A549 treated with DMSO at 1 μM for 4 hours (cell line): ENCODE measurements around the gene ZNF487. TPM values are rescaled to one million over a fixed set of nuclear protein-coding genes. Genes with fewer than 3 reads are reported as not detected.

Source experiments
- total RNA-seq: library from RNA; stranded (reverse); fragments of 200-300 nt; extraction: Qiagen RNA extraction; gene quantifications from 5 replicates; pipeline ENCODE4 v1.2.3, GENCODE V29; 2022; ENCODE audit warnings: low read depth

ZNF487 gene
- 5.6 to 7.2 TPM (median 7.0 TPM) in 5 replicates for total RNA-seq

DNA sequence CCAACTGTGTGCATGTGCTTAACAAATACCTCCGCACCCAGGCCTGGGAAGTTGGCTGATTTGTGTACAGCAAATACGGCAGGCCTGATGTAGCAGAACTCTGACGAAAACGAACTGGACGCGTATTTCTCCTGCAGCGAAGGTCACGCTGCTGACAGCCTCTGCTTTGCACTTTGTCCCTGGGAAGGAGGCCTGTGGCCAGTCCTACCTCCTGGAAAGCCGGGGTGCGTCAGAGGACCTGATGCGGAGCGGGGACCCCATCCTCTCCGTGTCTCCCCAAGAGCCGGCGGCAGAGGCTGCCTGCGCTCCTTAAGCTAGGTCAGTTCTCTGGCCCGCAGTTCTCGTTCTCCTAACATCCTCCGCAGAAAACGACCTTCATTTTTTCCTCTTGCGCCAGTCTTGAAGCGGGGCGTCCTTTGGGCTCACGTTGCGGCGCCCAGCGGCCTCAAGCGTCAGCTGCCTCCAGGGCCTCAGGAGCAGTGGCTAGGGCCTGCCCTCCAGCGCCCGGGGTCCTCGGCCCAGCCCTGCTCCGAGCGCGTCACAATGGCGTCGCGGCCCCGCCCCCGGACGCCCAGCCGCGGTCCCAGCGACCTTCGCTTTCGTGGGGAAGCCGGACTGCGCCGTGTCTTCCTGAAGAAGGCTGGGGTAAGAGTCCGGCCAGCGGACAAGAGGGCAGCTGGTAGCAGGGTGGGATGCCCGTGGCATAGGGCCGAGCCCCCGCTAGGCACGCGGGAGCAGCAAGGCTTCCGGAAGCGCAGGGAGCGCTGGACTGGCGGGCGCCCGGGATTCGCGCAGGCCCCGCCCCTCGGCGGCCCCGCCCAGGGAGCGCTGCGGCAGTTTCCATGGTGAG is at the start of gene ZNF487:
ZNF487 (plus strand) TSS at position 821 of the 850 bp plus-strand sequence. CDS start 38,703 bp downstream, outside the sequence.

DNA sequence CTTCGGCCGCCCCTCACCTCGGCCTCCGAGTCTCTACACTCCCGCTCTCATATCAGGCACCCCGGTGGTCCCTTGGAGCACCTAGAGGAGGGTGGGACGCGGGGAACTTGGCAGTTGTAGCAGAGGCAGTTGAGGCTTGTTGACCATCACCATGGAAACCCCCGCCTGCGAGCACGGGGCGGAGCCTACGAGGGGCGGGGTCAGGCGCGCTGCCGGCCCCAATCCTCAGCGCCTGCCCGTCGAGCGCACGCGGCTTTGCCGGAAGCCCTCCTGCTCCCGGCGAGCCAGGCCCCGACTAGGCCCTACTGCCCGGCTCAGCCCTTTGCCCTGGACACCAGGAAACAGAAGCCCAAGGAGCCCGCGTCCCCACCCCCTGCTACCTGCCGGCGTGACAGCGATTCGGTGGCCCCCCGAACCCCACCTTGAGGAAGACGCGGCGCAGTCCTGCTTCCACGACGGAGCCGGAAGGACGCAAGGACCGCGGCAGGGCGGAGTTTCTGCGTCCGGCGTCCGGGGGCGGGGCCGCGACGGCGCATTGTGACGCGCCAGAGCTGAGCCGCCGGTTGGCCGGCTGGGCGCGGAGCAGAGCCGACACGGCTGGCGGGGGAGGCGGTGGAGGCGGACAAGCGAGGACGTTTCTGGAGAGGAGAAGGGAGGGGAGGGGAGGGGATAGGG is 28.1 kb upstream of the ZNF487 start, which contains the start of gene HNRNPF:
HNRNPF (minus strand) TSS at position 477 of the 675 bp plus-strand sequence. CDS start 21,302 bp downstream, outside the sequence.

Other genes starting within 250 kb of the ZNF487 start
- 2.5 to 3.9 TPM (median 3.1 TPM) in 5 replicates for gene RASGEF1A, start 170.0 kb upstream of the ZNF487 start, total RNA-seq
- gene FXYD4, start 65.5 kb upstream of the ZNF487 start, total RNA-seq, result not detected in 5 replicates
- gene HNRNPF, start 27.9 kb upstream of the ZNF487 start, total RNA-seq, result 320 to 358 TPM (median 347 TPM) in 5 replicates
- gene ZNF239, start 137.5 kb downstream of the ZNF487 start, total RNA-seq, result 2.3 to 3.1 TPM (median 2.5 TPM) in 5 replicates
- 1.9 to 2.2 TPM (median 2.1 TPM) in 5 replicates for gene ZNF485, start 169.3 kb downstream of the ZNF487 start, total RNA-seq
- gene ZNF32, start 211.8 kb downstream of the ZNF487 start, total RNA-seq, result 15.6 to 18.0 TPM (median 16.2 TPM) in 5 replicates